ENCODE data around the gene ASB13. TPM values are rescaled to one million over a fixed set of nuclear protein-coding genes. Genes with fewer than 3 reads are reported as not detected.

The ASB13 gene
- polyA plus RNA-seq, 1 donor from 2014 or later: 5.6 TPM

GRCh38 chr10:5619362-5620211 lies 46.8 kb downstream of the ASB13 start:
- H3K4me3 ChIP-seq (ENCODE audit: low read length): no peak overlapping the region
- no peaks in the 10 kb centered on the region for H3K36me3 ChIP-seq (ENCODE audit: insufficient read depth, low read length)
- H4K20me1 ChIP-seq (ENCODE audit: insufficient read depth): no peaks in the 10 kb centered on the region
- H3F3A ChIP-seq (ENCODE audit: insufficient read depth, low read length, poor library complexity, severe bottlenecking): no peaks in the 10 kb centered on the region
- no peak overlapping the region for H3K9ac ChIP-seq (ENCODE audit: low read length)
- no peak overlapping the region for H2AFZ ChIP-seq (ENCODE audit: low read depth, low read length)
- no peak for TF ChIP-seq RAD21 (conservative IDR thresholded peaks at IDR 0.05)
- TF ChIP-seq CTCF (IDR thresholded peaks at IDR 0.05; ENCODE audit: poor library complexity, severe bottlenecking): no peak
- no peak for TF ChIP-seq POLR2AphosphoS5 (IDR thresholded peaks at IDR 0.05)
- TF ChIP-seq EP300 (conservative IDR thresholded peaks at IDR 0.05; ENCODE audit: poor library complexity, severe bottlenecking): no peak
- TF ChIP-seq MXI1 (conservative IDR thresholded peaks at IDR 0.05; ENCODE audit: poor library complexity, severe bottlenecking): no peak
- no peak for TF ChIP-seq REST (IDR thresholded peaks at IDR 0.05; ENCODE audit: borderline replicate concordance)
- no peak for TF ChIP-seq EZH2 (IDR thresholded peaks at IDR 0.05; ENCODE audit: borderline replicate concordance, insufficient read depth, low read length, poor library complexity, severe bottlenecking)
- no peak for TF ChIP-seq TAF1 (IDR thresholded peaks at IDR 0.05; ENCODE audit: low read depth)
- TF ChIP-seq SMC3 (conservative IDR thresholded peaks at IDR 0.05; ENCODE audit: poor library complexity): no peak
- no peak overlapping the region for H3K27ac ChIP-seq (ENCODE audit: low read length)
- no peaks in the 10 kb centered on the region for H3K79me2 ChIP-seq (replicated peaks; ENCODE audit: insufficient read depth, low read length)
- no peak overlapping the region for H3K4me2 ChIP-seq (ENCODE audit: low read length)
- no peaks in the 10 kb centered on the region for H3K27me3 ChIP-seq (ENCODE audit: insufficient read depth, low read depth, low read length)
- no peaks in the 10 kb centered on the region for H3K9me3 ChIP-seq (ENCODE audit: low read length)
- H3K9me2 ChIP-seq (ENCODE audit: insufficient read depth, low read length): no peaks in the 10 kb centered on the region

- no peaks in the 10 kb centered on the region for H3K36me3 ChIP-seq (ENCODE audit: insufficient read depth, low read length)
- no peak for TF ChIP-seq EP300 (conservative IDR thresholded peaks at IDR 0.05; ENCODE audit: poor library complexity, severe bottlenecking)
- no peak for TF ChIP-seq TAF1 (IDR thresholded peaks at IDR 0.05; ENCODE audit: low read depth)
- TF ChIP-seq REST (IDR thresholded peaks at IDR 0.05; ENCODE audit: borderline replicate concordance): no peak
- TF ChIP-seq CTCF (IDR thresholded peaks at IDR 0.05; ENCODE audit: poor library complexity, severe bottlenecking): no peak
- TF ChIP-seq RAD21 (conservative IDR thresholded peaks at IDR 0.05): no peak
- no peak for TF ChIP-seq MXI1 (conservative IDR thresholded peaks at IDR 0.05; ENCODE audit: poor library complexity, severe bottlenecking)
- TF ChIP-seq POLR2AphosphoS5 (IDR thresholded peaks at IDR 0.05): no peak
- no peak for TF ChIP-seq EZH2 (IDR thresholded peaks at IDR 0.05; ENCODE audit: borderline replicate concordance, insufficient read depth, low read length, poor library complexity, severe bottlenecking)
- TF ChIP-seq SMC3 (conservative IDR thresholded peaks at IDR 0.05; ENCODE audit: poor library complexity): no peak
- no peaks in the 10 kb centered on the region for H4K20me1 ChIP-seq (ENCODE audit: insufficient read depth)
- no peak overlapping the region for H3K4me2 ChIP-seq (ENCODE audit: low read length)
- H2AFZ ChIP-seq (ENCODE audit: low read depth, low read length): no peak overlapping the region
- H3K9ac ChIP-seq (ENCODE audit: low read length): no peak overlapping the region
- no peaks in the 10 kb centered on the region for H3K9me3 ChIP-seq (ENCODE audit: low read length)
- no peaks in the 10 kb centered on the region for H3K79me2 ChIP-seq (replicated peaks; ENCODE audit: insufficient read depth, low read length)
- H3K27ac ChIP-seq (ENCODE audit: low read length): no peak overlapping the region
- no peaks in the 10 kb centered on the region for H3F3A ChIP-seq (ENCODE audit: insufficient read depth, low read length, poor library complexity, severe bottlenecking)
- no peak overlapping the region for H3K4me3 ChIP-seq (ENCODE audit: low read length)
- no peaks in the 10 kb centered on the region for H3K9me2 ChIP-seq (ENCODE audit: insufficient read depth, low read length)
- H3K27me3 ChIP-seq (ENCODE audit: insufficient read depth, low read depth, low read length): no peaks in the 10 kb centered on the region
Observed at GRCh38 chr10:5618829-5619228, 47.6 kb downstream of the ASB13 start.
